NCI-H1092 (cell line): ENCODE measurements around the gene LIN37.
A peak's percentile ranks its signal among the peaks of the same experiment; 100 is the strongest.
"Not testable (repeated sequence)": the region's sequence is repeated elsewhere in the genome, so short reads cannot be mapped to it uniquely, and the experiment has no call there.

Experiments used
- DNase-seq: peaks from one replicate; lab custom pipeline; 2025; lab: John Stamatoyannopoulos, UW

The LIN37 gene

GRCh38 chr19:35789978-35790944 lies 41.9 kb downstream of the LIN37 start:
- no peak for DNase-seq

- DNase-seq, result peak; percentile 13
Measured at GRCh38 chr19:35790981-35791813, 42.8 kb downstream of the LIN37 start.

- DNase-seq, result no peak
Measured at GRCh38 chr19:35791814-35792279, 43.5 kb downstream of the LIN37 start.

GRCh38 chr19:35792312-35792711 lies 43.9 kb downstream of the LIN37 start:
- DNase-seq, result no peak

GRCh38 chr19:35792888-35793287 lies 44.5 kb downstream of the LIN37 start:
- no peak for DNase-seq

GRCh38 chr19:35793381-35794165 lies 45.2 kb downstream of the LIN37 start:
- no peak for DNase-seq

- DNase-seq, result not testable (repeated sequence)
Measured at GRCh38 chr19:35795564-35795963, 47.2 kb downstream of the LIN37 start.

- DNase-seq, result no peak
Measured at GRCh38 chr19:35796645-35797542, 48.5 kb downstream of the LIN37 start.

- no peak for DNase-seq
Measured at GRCh38 chr19:35797663-35798062, 49.3 kb downstream of the LIN37 start.

- no peak for DNase-seq
Measured at GRCh38 chr19:35801828-35802227, 53.5 kb downstream of the LIN37 start.
